Upper lobe of right lung (tissue), 1 donor: ENCODE data around the gene CCDC183. TPM values are rescaled to one million over a fixed set of nuclear protein-coding genes. Genes with fewer than 3 reads are reported as not detected.
"Not testable (repeated sequence)": the region's sequence is repeated elsewhere in the genome, so short reads cannot be mapped to it uniquely, and the experiment has no call there.

Source experiments
- ATAC-seq: fragments of 200-7000 bp; cut with Tn5 transposase; one replicate; pipeline ENCODE4 v1.9.1; 2020; ENCODE audit warnings: mild to moderate bottlenecking, moderate library complexity
- DNase-seq: peaks from one replicate; pipeline ENCODE4 v3.0.0-alpha.2; 2020
- H3K27ac ChIP-seq: fragments of 200-600 bp; one replicate; pipeline ENCODE4 v1.8.0; 2022
- H3K27me3 ChIP-seq: fragments of 200-600 bp; one replicate; pipeline ENCODE4 v1.8.0; 2022; ENCODE audit warnings: mild to moderate bottlenecking
- H3K36me3 ChIP-seq: fragments of 200-600 bp; one replicate; pipeline ENCODE4 v1.8.0; 2022
- H3K4me1 ChIP-seq: fragments of 200-600 bp; one replicate; pipeline ENCODE4 v1.8.0; 2022
- H3K4me3 ChIP-seq: fragments of 200-600 bp; one replicate; pipeline ENCODE4 v1.8.0; 2022; ENCODE audit warnings: mild to moderate bottlenecking
- H3K9me3 ChIP-seq: fragments of 200-600 bp; one replicate; pipeline ENCODE4 v1.8.0; 2022
- intact Hi-C: fragments of 100-400 bp; cut with DNase I; formaldehyde crosslinking; loops from one replicate; pipeline ENCODE4 v1.11.0; 2022
- total RNA-seq: library from RNA; stranded (reverse); fragmentation: NEBNext Ultra II Directional; extraction: Animal tissue kit (Norgen Biotek cat#: 25700); gene quantifications from one replicate; pipeline ENCODE4 v1.2.1, GENCODE V29; 2021
- TF ChIP-seq, protein P1 (sequence below): fragments of 200-600 bp; IDR thresholded peaks from one replicate; pipeline ENCODE4 v1.8.0; 2022; ENCODE audit warnings: antibody characterized with exemption
- donor health status: DM: no; HTN: yes; CAD: no; lungs with severe emphysema.

Gene CCDC183
- total RNA-seq, 1 donor from 2014 or later = 4.0 TPM

DNA sequence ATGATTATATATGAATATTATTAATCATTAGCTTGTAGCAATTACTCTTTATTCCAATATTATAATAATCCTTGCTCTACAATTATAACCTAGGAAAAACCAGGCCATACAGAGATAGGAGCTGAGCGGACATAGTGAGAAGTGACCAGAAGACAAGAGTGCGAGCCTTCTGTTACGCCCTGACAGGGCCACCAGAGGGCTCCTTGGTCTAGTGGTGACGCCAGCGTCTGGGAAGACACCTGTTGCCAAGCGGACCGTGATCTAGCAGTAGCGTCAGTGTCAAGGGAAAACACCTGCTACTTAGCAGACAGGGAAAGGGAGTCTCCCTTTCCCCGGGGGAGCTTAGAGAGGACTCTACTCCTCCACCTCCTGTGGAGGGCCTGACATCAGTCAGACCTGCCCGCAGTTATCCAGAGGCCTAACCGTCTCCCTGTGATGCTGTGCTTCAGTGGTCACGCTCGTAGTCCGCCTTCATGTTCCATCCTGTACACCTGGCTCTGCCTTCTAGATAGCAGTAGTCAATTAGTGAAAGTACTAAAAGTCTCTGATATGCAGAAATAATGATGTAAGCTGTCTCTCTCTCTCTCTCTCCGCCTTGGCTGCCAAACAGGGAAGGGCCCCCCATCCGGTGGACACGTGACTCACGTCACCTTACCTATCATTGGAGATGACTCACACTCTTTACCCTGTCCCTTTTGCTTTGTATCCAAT, 29.6 kb upstream of the CCDC183 start:
- DNase-seq = peak; percentile 72
- H3K36me3 ChIP-seq, ATAC-seq, H3K9me3 ChIP-seq, H3K27ac ChIP-seq, H3K27me3 ChIP-seq, H3K4me1 ChIP-seq, intact Hi-C loops, H3K4me3 ChIP-seq: not testable (repeated sequence)
- TF ChIP-seq, protein P1, sequence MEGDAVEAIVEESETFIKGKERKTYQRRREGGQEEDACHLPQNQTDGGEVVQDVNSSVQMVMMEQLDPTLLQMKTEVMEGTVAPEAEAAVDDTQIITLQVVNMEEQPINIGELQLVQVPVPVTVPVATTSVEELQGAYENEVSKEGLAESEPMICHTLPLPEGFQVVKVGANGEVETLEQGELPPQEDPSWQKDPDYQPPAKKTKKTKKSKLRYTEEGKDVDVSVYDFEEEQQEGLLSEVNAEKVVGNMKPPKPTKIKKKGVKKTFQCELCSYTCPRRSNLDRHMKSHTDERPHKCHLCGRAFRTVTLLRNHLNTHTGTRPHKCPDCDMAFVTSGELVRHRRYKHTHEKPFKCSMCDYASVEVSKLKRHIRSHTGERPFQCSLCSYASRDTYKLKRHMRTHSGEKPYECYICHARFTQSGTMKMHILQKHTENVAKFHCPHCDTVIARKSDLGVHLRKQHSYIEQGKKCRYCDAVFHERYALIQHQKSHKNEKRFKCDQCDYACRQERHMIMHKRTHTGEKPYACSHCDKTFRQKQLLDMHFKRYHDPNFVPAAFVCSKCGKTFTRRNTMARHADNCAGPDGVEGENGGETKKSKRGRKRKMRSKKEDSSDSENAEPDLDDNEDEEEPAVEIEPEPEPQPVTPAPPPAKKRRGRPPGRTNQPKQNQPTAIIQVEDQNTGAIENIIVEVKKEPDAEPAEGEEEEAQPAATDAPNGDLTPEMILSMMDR = peak; percentile 37

DNA sequence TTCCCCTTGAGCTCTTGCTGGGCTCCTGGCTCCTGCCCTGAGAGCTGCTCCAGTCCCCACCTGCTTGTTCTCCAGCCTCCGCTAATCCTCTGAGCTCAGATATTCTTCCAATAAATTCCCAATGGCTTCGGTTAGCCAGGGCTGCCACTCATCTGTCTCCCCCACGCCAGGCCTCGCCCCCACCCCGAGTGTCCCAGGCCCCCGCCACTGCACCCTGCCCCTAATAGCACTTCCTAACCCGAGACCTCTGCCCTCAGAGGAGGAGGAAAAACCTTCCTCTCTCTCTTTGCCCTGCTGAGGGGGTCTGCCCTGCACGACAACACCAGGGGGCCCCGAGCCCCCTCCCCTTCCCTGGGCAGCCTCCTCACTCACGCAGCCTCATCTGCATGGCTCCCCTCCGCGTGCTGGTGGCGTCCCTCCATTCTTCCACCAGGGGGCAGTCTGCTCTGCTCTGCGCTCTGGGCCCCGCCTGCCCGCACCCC, 26.4 kb upstream of the CCDC183 start:
- peak; percentile 73 for DNase-seq
- intact Hi-C loops = no loop called here
- Histone ChIP-seq H3K9me3 (no peaks in the 10 kb centered on the region), H3K4me3 (no peak overlapping the region), H3K27ac (no peak overlapping the region), H3K36me3 (no peaks in the 10 kb centered on the region), H3K4me1 (no peaks in the 10 kb centered on the region), H3K27me3 (no peaks in the 10 kb centered on the region)
- TF ChIP-seq, protein P1 = peak; percentile 46
- ATAC-seq = peak; percentile 81

DNA sequence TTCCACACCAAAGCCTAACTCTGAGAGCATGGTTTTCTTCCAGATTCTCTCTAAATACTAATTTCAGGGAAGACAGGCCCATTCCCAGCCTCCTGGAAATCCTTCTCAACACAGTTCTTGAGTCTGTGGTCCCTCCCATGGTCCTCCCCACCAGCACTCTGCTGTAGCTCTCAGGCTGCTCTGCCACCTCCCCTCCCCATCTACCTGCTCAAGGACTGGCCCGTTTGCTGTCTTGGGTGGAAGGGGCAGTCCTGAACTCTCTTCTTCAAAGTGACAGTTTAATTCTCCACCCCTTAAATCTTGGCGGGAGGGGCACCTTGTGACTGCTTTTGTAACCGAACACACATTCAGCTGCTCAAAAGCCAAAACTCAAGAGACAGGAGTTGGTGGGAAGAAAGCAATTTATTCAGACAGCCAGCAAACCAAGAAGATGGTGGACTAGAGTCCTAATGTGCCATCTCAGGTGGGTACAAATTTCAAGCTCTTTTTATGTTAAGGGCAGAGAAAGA, 24.2 kb upstream of the CCDC183 start:
- no peak for ATAC-seq
- DNase-seq = peak; percentile 33
- TF ChIP-seq, protein P1 = no peak

DNA sequence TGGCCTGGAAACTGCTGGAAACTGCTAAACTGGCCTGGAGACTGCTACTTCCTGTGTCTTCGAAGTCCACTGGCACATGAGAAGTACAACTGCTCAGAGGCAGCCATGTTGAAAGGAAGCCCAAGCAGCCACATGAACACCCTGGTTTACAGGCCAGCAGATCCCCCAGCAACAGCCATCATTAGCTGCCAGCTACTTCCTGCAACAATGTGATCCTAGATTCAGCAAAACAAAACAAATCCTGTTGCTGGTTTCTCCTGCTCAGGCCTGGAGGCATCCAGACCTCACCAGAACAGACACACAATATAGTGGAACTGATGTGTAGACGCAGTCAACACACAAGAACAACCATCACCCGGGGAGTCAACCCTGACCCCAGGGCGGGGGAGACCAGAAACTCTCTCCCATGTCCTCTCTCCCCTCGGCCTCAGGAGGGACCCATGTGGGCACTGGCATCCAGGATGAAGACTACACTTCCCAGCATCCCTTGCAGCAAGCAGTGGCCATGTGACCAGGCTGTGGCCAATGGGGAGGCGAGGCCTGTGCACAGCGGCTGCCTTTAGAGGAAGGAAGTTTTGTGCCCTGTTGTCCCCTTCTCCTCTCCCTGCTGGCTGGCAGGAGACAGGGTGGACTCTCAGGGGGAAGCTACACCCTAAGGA, 22.6 kb upstream of the CCDC183 start:
- peak; percentile 69 for DNase-seq
- Histone ChIP-seq H3K9me3 (no peaks in the 10 kb centered on the region), H3K27me3 (no peaks in the 10 kb centered on the region), H3K36me3 (no peaks in the 10 kb centered on the region), H3K4me1 (no peaks in the 10 kb centered on the region), H3K27ac (no peak overlapping the region), H3K4me3 (no peak overlapping the region)
- TF ChIP-seq, protein P1 = no peak
- ATAC-seq = peak; percentile 74
- intact Hi-C loops = no loop called here

More for the DNA sequence above, 24.2 kb upstream of the CCDC183 start:
- Histone ChIP-seq H3K4me3 (no peak overlapping the region), H3K9me3 (no peaks in the 10 kb centered on the region), H3K27ac (no peak overlapping the region), H3K36me3 (no peaks in the 10 kb centered on the region), H3K4me1 (no peaks in the 10 kb centered on the region), H3K27me3 (no peaks in the 10 kb centered on the region)
- intact Hi-C loops = no loop called here

DNA sequence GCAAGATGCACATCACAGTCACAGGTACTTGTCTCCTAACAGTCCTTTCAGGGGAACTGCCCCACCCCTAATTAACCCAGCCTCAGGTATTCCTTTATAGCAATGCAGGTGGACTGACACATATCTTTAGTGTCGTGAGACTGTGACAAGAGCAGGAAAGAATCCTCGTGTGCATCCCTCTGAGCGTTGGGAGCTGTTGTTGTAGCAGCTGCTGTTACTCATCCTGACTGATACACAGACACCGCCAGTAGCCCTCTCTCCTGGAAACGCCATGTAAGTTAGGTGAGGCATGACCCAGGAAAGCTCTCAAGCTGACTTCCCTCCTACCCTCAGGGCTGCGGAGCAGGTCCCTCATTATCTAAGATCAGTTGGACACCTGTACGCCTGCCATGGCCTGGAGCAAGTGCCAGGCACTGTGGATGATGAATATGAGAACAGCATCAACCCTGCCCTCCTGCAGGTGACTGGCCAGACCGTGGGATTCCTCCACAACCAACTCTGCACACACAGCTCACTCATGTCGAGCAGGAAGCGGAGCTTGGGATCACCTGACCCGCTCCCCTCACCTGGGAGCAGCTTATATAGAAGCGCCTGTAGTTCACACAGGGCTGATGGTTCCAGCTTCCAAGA, 21.6 kb upstream of the CCDC183 start:
- TF ChIP-seq, protein P1 = no peak
- intact Hi-C loops = no loop called here
- H3K27ac ChIP-seq = no peak overlapping the region
- DNase-seq = peak; percentile 33
- no peaks in the 10 kb centered on the region for H3K9me3 ChIP-seq
- H3K4me3 ChIP-seq = no peak overlapping the region
- H3K36me3 ChIP-seq = no peaks in the 10 kb centered on the region
- H3K27me3 ChIP-seq = no peaks in the 10 kb centered on the region
- no peak for ATAC-seq
- H3K4me1 ChIP-seq = no peaks in the 10 kb centered on the region
